GM12872 (cell line): Measurements from ENCODE around the gene DENR.

Experiments used
- TF ChIP-seq, protein P1 (sequence below): IDR thresholded peaks from 3 replicates; pipeline ENCODE4 v1.5.1; 2011; ENCODE audit warnings: low read depth, mild to moderate bottlenecking, low read length, moderate library complexity; ENCODE audit not compliant: insufficient read depth

Gene DENR

DNA sequence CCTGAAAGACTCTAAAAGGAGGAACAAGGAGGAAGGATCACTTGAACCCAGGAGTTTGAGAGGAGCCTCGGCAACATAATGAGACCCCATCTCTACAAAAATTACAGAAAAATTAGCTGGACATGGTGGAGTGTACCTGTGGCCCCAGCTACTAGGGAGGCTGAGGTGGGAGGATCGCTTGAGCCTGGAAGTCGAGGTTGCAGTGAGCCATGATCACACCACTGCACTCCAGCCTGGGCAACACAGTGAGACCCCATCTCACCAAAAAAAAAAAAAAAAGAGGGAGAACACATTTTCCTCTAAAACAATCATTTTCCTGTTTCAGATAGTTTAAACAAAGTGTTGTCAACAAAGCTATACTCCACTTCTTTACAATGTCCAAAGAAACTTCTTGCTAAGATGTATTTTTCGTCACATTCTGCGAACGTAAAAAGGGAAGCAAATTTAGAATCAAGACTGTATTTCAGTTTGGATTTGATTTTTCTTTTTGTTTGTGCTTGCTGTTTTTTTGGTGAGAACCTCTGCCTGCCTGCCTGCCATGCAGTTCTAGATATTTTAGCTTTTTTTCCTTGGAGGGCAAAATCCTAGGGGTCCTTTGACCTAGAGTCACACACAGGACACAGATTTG, 27.1 kb upstream of the DENR start:
- TF ChIP-seq, protein P1, sequence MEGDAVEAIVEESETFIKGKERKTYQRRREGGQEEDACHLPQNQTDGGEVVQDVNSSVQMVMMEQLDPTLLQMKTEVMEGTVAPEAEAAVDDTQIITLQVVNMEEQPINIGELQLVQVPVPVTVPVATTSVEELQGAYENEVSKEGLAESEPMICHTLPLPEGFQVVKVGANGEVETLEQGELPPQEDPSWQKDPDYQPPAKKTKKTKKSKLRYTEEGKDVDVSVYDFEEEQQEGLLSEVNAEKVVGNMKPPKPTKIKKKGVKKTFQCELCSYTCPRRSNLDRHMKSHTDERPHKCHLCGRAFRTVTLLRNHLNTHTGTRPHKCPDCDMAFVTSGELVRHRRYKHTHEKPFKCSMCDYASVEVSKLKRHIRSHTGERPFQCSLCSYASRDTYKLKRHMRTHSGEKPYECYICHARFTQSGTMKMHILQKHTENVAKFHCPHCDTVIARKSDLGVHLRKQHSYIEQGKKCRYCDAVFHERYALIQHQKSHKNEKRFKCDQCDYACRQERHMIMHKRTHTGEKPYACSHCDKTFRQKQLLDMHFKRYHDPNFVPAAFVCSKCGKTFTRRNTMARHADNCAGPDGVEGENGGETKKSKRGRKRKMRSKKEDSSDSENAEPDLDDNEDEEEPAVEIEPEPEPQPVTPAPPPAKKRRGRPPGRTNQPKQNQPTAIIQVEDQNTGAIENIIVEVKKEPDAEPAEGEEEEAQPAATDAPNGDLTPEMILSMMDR, result no peak

GRCh38 chr12:122726080-122726558, 26.5 kb upstream of the DENR start:
- TF ChIP-seq, protein P1, result no peak

DNA sequence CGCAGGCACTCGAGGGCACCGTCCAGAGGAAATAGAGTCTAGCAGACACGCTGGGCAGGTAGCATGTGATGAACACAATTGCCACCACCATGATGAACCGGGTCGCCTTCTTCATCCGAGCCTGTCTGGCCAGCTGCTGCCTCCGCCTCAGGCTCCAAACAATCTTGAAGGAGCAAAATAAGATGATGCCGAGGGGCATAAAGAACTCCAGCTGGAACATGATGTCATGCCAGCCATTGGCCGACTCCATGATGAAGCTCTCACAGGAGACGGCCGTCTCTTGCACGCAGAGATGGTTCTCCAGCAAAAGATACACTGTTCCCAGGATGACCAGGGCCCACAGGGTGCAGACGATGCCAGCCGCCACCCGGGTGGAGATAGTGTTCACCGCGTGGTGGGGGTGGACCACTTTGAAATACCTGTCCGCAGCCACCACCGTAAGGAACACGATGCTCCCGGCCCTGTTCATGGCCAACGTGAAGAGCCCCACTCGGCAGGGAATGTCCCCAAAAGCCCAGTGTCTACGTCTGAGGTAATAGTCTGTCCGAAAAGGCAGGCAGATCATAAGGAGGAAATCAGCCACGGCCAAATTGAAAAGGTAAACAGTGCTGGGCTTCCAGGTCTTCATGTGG, 22.9 kb upstream of the DENR start:
- TF ChIP-seq, protein P1, result no peak

DNA sequence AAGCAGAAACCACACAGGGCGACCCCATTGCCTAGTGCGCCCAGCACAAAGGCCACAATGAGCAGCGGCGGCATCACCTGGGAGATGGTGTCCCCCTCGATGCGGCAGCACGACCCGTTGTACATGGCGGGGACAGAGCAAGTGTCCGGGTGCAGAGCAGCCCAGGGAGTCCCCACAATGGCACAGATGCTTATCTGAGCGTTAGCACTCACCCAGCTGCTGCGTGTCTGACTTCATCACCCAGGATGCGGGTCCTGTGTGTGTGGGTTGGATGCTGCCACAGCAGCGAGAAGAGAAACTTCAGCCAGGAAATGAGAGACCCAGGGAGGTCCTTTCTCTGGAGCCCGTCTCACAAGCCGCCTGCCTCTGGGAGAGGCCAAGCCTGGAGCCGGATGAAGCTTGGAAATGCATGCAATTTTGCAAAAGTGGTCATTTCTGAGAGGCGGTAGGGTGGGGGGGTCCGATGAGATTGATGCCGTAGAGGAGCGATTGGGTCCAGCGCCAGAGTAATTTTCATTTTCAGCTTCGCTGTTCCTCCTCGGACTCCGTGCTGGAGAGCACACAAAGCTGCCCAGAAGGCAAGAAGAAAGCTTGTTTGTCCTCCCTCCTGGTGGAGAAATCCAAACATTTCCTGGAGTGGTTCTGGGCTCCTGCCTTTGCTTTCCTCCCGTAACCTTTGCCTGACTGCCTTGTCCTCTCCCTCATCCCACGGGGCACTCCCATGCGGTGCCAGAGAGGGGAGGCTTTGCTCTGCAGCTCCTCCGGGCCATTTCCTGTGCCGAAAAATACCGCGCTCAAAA, 22.2 kb upstream of the DENR start, which contains the start of gene HCAR1:
HCAR1 (minus strand) TSS at position 630 of the 800 bp plus-strand sequence; CDS start at position 125, 505 bp downstream.
- TF ChIP-seq, protein P1, result no peak

GRCh38 chr12:122732170-122732569, 20.5 kb upstream of the DENR start:
- TF ChIP-seq, protein P1, result no peak

DNA sequence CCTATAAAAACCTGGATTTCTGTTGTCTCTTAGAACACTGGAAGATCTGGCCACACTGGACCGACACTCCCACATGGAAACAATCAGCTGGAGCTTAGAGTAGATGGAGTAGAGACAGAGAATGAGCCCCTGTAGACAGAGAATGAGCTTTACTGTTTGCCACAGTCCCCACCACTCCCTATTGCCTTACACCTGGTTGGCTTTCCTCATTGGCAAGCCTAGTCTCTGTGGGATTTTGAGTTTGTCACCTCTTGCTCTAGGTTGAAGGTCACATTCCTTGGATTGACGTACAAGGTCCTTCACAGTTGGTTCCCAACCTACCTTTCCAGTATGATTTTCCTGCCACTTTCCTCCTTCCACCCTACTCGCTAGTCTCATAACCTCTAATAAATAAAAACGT, 20.0 kb upstream of the DENR start:
- TF ChIP-seq, protein P1, result no peak

DNA sequence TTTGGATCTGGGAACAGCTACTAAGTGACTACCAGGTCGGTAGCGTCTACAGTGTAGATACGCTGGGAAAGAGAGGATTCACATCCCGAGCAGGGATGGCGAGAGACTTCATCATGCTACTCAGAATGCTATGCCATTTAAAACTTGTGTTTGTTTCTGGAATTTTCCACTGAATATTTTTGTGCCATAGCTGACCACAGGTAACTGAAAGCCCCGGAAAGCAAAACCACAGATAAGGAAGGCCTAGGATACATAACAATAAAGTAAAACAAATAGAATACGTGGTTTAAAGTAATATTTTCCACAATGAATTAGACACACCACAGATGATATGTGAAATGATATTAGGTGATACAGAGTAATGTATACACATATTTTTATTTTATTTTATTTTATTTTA, 14.1 kb upstream of the DENR start:
- TF ChIP-seq, protein P1, result no peak
